Ascending aorta (tissue), 2 donors: ENCODE measurements around the gene SLC2A3. TPM values are rescaled to one million over a fixed set of nuclear protein-coding genes. Genes with fewer than 3 reads are reported as not detected.
"Not testable (repeated sequence)": the region's sequence is repeated elsewhere in the genome, so short reads cannot be mapped to it uniquely, and the experiment has no call there.

Experiments used
- DNase-seq, 2 donors: peaks; one replicate each; pipeline ENCODE4 v3.0.0-alpha.2; 2019; ENCODE audit warnings: low spot score in 2 of 2
- H3K27ac ChIP-seq, 2 donors: fragments of 200-600 bp; sonication (generic); one replicate each; pipeline ENCODE4 v1.5.1; 2016 to 2017; ENCODE audit warnings: mild to moderate bottlenecking in 1 of 2
- H3K27me3 ChIP-seq: fragments of 200-600 bp; sonication (generic); one replicate; pipeline ENCODE4 v1.5.1; 2017
- H3K36me3 ChIP-seq, 2 donors: fragments of 200-600 bp; sonication (generic); one replicate each; pipeline ENCODE4 v1.5.1; 2016
- H3K4me1 ChIP-seq, 2 donors: fragments of 200-600 bp; sonication (generic); one replicate each; pipeline ENCODE4 v1.5.1; 2016 to 2017; ENCODE audit warnings: mild to moderate bottlenecking in 1 of 2
- H3K4me3 ChIP-seq, 2 donors: fragments of 200-600 bp; sonication (generic); one replicate each; pipeline ENCODE4 v1.5.1; 2016 to 2017; ENCODE audit warnings: mild to moderate bottlenecking in 1 of 2
- H3K9me3 ChIP-seq, 2 donors: fragments of 200-600 bp; sonication (generic); one replicate each; pipeline ENCODE4 v1.5.1; 2016
- intact Hi-C: fragments of 100-400 bp; cut with DNase I; formaldehyde crosslinking; loops from one replicate; pipeline ENCODE4 v1.15.1; 2023
- total RNA-seq: library from RNA; depleted of rRNA; stranded (reverse); fragments of >200 nt; gene quantifications from one replicate; pipeline ENCODE4 v1.1.0, GENCODE V29; 2016
- TF ChIP-seq, protein P1 (sequence below), 3 experiments: fragments of 200-600 bp in 2 of 3; fragments of 450-650 bp in 1 of 3; sonication (generic) in 2 of 3; IDR thresholded peaks; one replicate each; pipeline ENCODE4 v1.5.1; 2016 to 2019; ENCODE audit warnings: antibody characterized with exemption in 3 of 3, mild to moderate bottlenecking in 1 of 3, moderate library complexity in 1 of 3

The SLC2A3 gene
- total RNA-seq, 1 donor from 2014 or later = 58.0 TPM

- no peaks in the 10 kb centered on the region for H3K4me1 ChIP-seq
- H3K36me3 ChIP-seq = no peaks in the 10 kb centered on the region
- H3K27me3 ChIP-seq = no peaks in the 10 kb centered on the region
- TF ChIP-seq, protein P1, sequence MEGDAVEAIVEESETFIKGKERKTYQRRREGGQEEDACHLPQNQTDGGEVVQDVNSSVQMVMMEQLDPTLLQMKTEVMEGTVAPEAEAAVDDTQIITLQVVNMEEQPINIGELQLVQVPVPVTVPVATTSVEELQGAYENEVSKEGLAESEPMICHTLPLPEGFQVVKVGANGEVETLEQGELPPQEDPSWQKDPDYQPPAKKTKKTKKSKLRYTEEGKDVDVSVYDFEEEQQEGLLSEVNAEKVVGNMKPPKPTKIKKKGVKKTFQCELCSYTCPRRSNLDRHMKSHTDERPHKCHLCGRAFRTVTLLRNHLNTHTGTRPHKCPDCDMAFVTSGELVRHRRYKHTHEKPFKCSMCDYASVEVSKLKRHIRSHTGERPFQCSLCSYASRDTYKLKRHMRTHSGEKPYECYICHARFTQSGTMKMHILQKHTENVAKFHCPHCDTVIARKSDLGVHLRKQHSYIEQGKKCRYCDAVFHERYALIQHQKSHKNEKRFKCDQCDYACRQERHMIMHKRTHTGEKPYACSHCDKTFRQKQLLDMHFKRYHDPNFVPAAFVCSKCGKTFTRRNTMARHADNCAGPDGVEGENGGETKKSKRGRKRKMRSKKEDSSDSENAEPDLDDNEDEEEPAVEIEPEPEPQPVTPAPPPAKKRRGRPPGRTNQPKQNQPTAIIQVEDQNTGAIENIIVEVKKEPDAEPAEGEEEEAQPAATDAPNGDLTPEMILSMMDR (IDR thresholded peaks at IDR 0.05) = no peak
- H3K4me3 ChIP-seq = peak overlapping the region; percentile 40 to 68
- H3K9me3 ChIP-seq = no peaks in the 10 kb centered on the region
- no peak for DNase-seq
- intact Hi-C loops = no loop called here
- peak overlapping the region in 1 of 2 donors; percentile 72 for H3K27ac ChIP-seq
These were observed 25.6 kb upstream of the SLC2A3 start for GRCh38 chr12:7961395-7962178.

GRCh38 chr12:7959701-7960121 is 23.7 kb upstream of the SLC2A3 start:
- no peak overlapping the region for H3K27ac ChIP-seq
- H3K4me3 ChIP-seq = no peak overlapping the region
- no peaks in the 10 kb centered on the region for H3K36me3 ChIP-seq
- DNase-seq = no peak
- no peaks in the 10 kb centered on the region for H3K9me3 ChIP-seq
- TF ChIP-seq, protein P1 (IDR thresholded peaks at IDR 0.05) = no peak
- intact Hi-C loops = loop anchor here (1.0 kb wide), 1 partner anchor 23 kb away; the partner anchor contains the start of gene SLC2A3
- H3K27me3 ChIP-seq = no peaks in the 10 kb centered on the region
- H3K4me1 ChIP-seq = no peaks in the 10 kb centered on the region

GRCh38 chr12:7959278-7959677 is 23.3 kb upstream of the SLC2A3 start:
- no peak for DNase-seq
- Histone ChIP-seq H3K27me3 (no peaks in the 10 kb centered on the region), H3K9me3 (no peaks in the 10 kb centered on the region), H3K27ac (no peak overlapping the region), H3K4me1 (no peaks in the 10 kb centered on the region), H3K36me3 (no peaks in the 10 kb centered on the region), H3K4me3 (no peak overlapping the region)
- TF ChIP-seq, protein P1 (IDR thresholded peaks at IDR 0.05) = no peak
- intact Hi-C loops = no loop called here

- DNase-seq, H3K9me3 ChIP-seq, H3K27ac ChIP-seq, H3K4me1 ChIP-seq, H3K4me3 ChIP-seq, H3K27me3 ChIP-seq, intact Hi-C loops, H3K36me3 ChIP-seq: not testable (repeated sequence)
These were observed 18.9 kb upstream of the SLC2A3 start for GRCh38 chr12:7954877-7955276.

- H3K36me3 ChIP-seq, H3K27ac ChIP-seq, H3K9me3 ChIP-seq, H3K27me3 ChIP-seq, intact Hi-C loops, H3K4me3 ChIP-seq, DNase-seq, H3K4me1 ChIP-seq: not testable (repeated sequence)
These were observed 18.4 kb upstream of the SLC2A3 start for GRCh38 chr12:7954418-7954817.

DNA sequence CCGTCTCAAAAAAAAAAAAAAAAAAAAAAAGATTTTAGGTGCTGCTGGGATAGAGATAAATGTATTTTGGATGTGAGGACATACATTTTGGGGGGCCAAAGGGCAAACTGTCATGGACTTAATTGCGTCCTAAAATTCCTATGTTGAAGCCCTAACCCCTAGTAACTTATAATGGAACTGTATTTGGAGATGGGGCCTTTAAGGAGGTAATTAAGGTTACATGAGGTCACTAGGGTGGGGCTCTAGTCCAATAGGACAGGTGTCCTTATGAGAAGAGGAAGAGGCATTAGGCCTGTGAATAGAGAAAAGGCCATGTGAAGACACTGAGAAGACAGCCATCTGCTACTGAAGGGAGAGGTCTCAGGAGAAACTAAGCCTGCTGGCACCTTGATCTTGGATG is 17.9 kb upstream of the SLC2A3 start:
- intact Hi-C loops, H3K9me3 ChIP-seq, H3K4me1 ChIP-seq, H3K27me3 ChIP-seq, H3K4me3 ChIP-seq, DNase-seq, H3K36me3 ChIP-seq, H3K27ac ChIP-seq: not testable (repeated sequence)

DNA sequence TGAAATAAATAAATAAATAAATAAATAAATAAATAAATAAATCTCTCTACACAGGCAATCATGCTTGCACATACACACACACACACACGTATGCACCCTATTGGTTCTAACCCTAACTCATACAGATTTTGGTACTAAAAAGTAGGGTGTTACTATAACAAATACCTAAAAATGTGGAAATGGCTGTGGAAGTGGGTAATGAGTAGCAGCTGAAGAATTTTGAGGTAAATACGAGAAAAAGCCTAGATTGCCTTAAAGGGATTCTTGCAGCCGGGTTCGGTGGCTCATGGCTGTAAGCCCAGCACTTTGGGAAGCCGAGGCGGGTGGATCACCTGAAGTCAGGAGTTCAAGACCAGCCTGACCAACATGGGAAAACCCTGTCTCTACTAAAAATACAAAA is 15.7 kb upstream of the SLC2A3 start:
- Histone ChIP-seq H3K9me3 (no peaks in the 10 kb centered on the region), H3K4me3 (no peak overlapping the region), H3K27me3 (no peaks in the 10 kb centered on the region), H3K27ac (no peak overlapping the region), H3K4me1 (no peaks in the 10 kb centered on the region), H3K36me3 (no peaks in the 10 kb centered on the region)
- TF ChIP-seq, protein P1 (IDR thresholded peaks at IDR 0.05) = no peak
- no peak for DNase-seq
- intact Hi-C loops = no loop called here

GRCh38 chr12:7950230-7950943 is 14.4 kb upstream of the SLC2A3 start:
- DNase-seq, H3K4me3 ChIP-seq, H3K27ac ChIP-seq, intact Hi-C loops, H3K36me3 ChIP-seq, H3K4me1 ChIP-seq, H3K9me3 ChIP-seq, H3K27me3 ChIP-seq: not testable (repeated sequence)
